Stomach smooth muscle (tissue), 2 donors: ENCODE results near the gene SPDL1.
A peak's percentile ranks its signal among the peaks of the same experiment; 100 is the strongest.

Experiments
- H3K27ac ChIP-seq: one replicate; pipeline ENCODE4 v1.7.0; 2013; ENCODE audit warnings: mild to moderate bottlenecking, low read length, inconsistent platforms
- H3K27me3 ChIP-seq, 2 donors: one replicate each; pipeline ENCODE4 v1.7.0; 2013; ENCODE audit warnings: low read length in 2 of 2; ENCODE audit not compliant: insufficient read depth in 2 of 2, control insufficient read depth in 1 of 2
- H3K36me3 ChIP-seq, 2 donors: one replicate each; pipeline ENCODE4 v1.7.0; 2013; ENCODE audit warnings: low read length in 2 of 2; ENCODE audit not compliant: control insufficient read depth in 2 of 2, insufficient read depth in 2 of 2
- H3K4me1 ChIP-seq: one replicate; pipeline ENCODE4 v1.7.0; 2013; ENCODE audit warnings: low read length; ENCODE audit not compliant: control insufficient read depth, insufficient read depth
- H3K4me3 ChIP-seq, 2 donors: one replicate each; pipeline ENCODE4 v1.7.0; 2013; ENCODE audit warnings: low read length in 2 of 2
- H3K9ac ChIP-seq, 2 donors: one replicate each; pipeline ENCODE4 v1.7.0; 2013; ENCODE audit warnings: low read length in 2 of 2, mild to moderate bottlenecking in 1 of 2
- H3K9me3 ChIP-seq, 2 donors: one replicate each; pipeline ENCODE4 v1.7.0; 2013; ENCODE audit warnings: low read length in 2 of 2; ENCODE audit not compliant: control insufficient read depth in 2 of 2
- donor health status: healthy.
- donor health status: Pancreatic carcinoma.

Gene SPDL1

DNA sequence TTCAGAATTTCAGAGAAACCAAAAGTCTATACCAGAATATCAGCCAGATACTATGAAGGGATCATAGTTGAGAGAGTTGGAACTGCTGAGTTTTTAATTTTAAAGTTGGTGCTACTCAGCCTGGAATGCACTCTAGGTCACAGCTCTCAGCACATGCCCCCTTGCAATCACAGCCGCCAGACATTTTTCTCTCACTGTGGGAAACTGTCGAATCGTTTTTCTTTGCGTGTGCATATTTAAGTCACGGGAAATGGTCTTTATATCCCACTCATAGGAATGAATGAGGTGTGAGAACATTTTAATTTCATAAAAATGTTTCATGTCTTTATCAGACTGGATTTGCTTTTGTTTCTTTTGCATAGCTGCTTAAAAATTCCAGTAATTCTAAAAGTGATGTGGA is 12.2 kb upstream of the SPDL1 start:
- Histone ChIP-seq H3K27me3 (peaks cover 5 to 6% of the 10 kb centered on the region in 2 donors), H3K9me3 (no peaks in the 10 kb centered on the region), H3K4me3 (no peak overlapping the region), H3K36me3 (no peaks in the 10 kb centered on the region), H3K27ac (no peak overlapping the region), H3K4me1 (no peaks in the 10 kb centered on the region), H3K9ac (no peak overlapping the region)

DNA sequence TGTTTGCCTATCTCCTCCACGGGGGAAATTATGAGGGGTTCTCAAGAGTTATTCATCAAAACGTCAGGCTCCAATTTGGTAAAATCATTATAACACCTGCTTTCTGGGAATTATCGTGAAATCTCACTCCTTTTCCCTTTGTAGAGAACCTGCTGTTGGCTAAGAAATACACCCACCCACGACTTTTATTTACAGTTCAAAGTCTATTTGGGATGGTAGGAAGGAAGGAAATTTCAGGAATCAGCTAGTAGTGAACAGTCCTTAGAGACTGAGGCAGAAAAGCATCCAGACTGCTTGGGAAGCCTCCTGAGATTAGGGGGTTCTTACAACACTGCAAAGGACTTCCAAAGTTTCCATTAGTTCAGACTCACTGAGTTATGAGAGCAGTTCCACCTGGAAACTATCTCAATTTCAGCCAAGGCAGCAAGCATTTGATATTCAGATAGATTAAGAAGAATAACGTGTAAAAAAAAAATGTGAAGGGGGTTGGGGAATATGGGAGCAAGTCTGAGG is 9.4 kb upstream of the SPDL1 start:
- Histone ChIP-seq H3K27me3 (peaks cover 3 to 6% of the 10 kb centered on the region in 2 donors), H3K4me3 (no peak overlapping the region), H3K9me3 (no peaks in the 10 kb centered on the region), H3K9ac (no peak overlapping the region), H3K27ac (no peak overlapping the region), H3K36me3 (no peaks in the 10 kb centered on the region), H3K4me1 (no peaks in the 10 kb centered on the region)

DNA sequence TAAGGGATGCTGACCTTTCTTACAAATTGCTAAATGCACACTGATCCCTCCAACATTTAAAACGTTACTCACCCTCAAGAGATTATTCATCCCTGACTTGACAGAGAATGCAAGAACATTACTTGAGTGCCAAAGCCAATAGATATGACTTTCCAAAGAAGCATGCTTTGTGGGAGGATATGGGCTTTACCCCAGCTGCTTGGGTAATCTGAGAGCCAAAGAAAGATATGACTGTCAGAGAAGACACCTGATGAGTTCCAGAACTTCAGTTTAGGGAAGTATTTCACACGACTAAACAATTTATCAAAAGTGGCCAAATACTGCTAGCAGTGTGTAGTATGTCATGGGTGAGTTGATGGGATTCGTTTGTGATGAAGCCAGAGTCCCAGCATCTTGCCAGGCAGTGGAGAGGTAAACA is 7.4 kb upstream of the SPDL1 start:
- H3K9me3 ChIP-seq, result no peaks in the 10 kb centered on the region
- no peak overlapping the region for H3K4me3 ChIP-seq
- no peaks in the 10 kb centered on the region for H3K36me3 ChIP-seq
- peaks cover 0 to 3% of the 10 kb centered on the region in 2 donors for H3K27me3 ChIP-seq
- H3K27ac ChIP-seq, result no peak overlapping the region
- no peaks in the 10 kb centered on the region for H3K4me1 ChIP-seq
- no peak overlapping the region for H3K9ac ChIP-seq

DNA sequence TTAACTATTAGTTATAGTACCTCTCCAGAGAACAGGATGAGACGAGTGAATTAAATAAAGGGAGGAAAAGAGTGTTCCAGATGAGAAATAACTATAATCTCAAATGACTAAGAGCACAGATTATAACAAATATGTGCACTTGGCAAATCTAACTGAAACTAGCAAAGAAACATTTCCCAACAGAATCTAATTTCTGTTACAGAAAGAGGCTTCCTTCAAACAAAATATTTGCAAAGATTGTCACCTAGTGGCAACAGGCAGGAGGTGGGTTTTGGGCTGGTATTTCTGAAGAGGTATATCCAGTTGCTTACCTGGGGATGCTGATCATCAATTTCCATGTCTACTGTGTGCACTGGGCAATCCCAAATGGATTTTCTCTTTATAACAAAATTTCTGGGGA is 5.6 kb upstream of the SPDL1 start:
- Histone ChIP-seq H3K4me3 (no peak overlapping the region), H3K27ac (no peak overlapping the region), H3K27me3 (peaks cover 0 to 3% of the 10 kb centered on the region in 2 donors), H3K4me1 (peaks cover 2% of the 10 kb centered on the region), H3K36me3 (no peaks in the 10 kb centered on the region), H3K9ac (no peak overlapping the region), H3K9me3 (no peaks in the 10 kb centered on the region)

DNA sequence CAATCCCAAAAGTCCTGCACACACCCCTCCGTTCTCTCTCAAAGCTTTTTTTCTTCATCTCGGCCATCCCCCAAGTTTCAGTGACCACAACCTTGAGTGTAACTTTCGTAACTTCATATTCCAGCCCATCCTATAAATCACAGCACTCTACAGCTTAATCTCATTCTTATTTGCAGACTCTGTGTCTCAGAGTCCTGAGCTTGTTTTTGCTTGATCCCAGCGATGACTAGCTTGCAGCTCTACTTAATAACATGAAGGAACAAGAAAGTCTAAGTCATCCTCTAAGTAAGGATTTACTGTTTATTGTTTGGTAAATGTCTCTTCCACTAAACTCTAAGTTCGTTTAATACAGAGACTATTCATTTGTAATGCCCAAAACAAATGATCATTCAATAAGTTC is 2.6 kb upstream of the SPDL1 start:
- H3K4me1 ChIP-seq, result peaks cover 10% of the 10 kb centered on the region
- no peaks in the 10 kb centered on the region for H3K36me3 ChIP-seq
- H3K9me3 ChIP-seq, result no peaks in the 10 kb centered on the region
- H3K27me3 ChIP-seq, result no peaks in the 10 kb centered on the region
- H3K9ac ChIP-seq, result peak overlapping the region in 1 of 2 donors; percentile 4
- H3K27ac ChIP-seq, result no peak overlapping the region
- H3K4me3 ChIP-seq, result no peak overlapping the region

DNA sequence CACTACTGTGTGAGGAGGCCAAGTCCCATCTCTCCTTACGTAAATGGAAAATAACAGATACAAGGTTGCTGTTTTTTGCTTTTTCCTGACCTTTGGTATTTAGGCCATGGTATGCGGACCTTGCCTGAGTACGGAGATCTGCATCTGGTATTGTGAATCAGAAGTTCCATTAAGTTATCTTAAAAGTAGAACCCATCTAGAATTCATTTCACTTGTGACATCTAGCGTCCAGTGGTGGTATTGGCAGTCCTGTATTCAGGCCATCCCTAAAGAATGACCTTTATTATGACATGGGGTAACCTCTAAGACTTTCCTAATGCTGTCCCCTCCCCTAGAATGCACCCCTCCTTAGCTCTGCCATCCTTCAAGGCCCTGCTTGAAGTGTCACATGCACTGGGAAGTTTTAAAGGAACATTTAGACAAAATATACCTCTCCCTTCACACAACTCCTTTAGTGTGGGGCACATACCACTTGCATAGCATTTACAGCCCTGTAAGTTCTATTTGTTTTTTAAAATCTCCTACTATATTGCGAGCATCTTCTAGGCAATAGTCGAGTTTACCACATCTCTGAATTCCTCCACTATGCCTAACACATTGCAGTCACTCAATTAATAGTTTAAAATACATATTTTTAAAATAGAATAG is 1.9 kb upstream of the SPDL1 start:
- Histone ChIP-seq H3K4me1 (peaks cover 10% of the 10 kb centered on the region), H3K9me3 (no peaks in the 10 kb centered on the region), H3K27ac (no peak overlapping the region), H3K27me3 (no peaks in the 10 kb centered on the region), H3K36me3 (no peaks in the 10 kb centered on the region), H3K4me3 (no peak overlapping the region), H3K9ac (peak overlapping the region; percentile 4 to 36)

DNA sequence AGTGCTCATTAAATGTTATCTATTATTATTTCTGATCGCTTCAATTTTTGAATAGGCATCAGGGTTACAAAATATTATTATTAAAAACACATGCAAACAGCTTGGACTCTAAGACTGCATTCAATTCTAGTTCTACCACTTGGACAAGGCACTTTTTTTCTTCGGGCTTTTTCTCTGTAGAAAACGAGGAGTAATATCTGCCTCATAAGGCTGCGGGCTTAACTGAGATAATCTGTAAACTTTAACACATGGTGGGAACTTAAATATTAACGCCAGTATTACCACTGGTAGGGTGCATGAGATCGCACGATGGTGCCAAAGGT is 511 bp upstream of the SPDL1 start:
- no peaks in the 10 kb centered on the region for H3K36me3 ChIP-seq
- peak overlapping the region; percentile 8 for H3K27ac ChIP-seq
- peaks cover 10% of the 10 kb centered on the region for H3K4me1 ChIP-seq
- H3K4me3 ChIP-seq, result peak overlapping the region; percentile 85
- H3K27me3 ChIP-seq, result no peaks in the 10 kb centered on the region
- peak overlapping the region; percentile 80 to 89 for H3K9ac ChIP-seq
- H3K9me3 ChIP-seq, result no peaks in the 10 kb centered on the region

DNA sequence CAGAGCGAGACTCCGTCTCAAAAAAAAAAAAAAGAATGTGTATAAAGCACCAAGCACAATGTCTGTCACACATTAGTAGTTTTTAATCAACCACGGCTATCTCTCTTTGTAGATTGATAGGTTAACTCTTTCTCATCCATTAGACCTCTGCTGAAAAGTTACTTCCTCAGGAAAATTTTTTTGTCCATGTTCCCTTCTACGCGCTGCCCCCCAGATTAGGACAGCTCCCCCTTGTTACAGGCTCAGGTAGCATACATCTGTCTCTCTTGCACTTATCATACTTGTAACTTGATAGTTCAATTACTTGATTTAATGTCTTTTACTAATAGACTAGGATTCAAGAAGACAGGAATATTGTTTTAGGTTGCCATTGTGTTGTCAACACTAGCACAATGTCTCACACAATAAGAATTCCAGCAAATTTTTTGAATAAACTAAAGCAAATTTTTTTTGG is 1.5 kb downstream of the SPDL1 start:
- no peaks in the 10 kb centered on the region for H3K9me3 ChIP-seq
- H3K4me3 ChIP-seq, result no peak overlapping the region
- H3K9ac ChIP-seq, result no peak overlapping the region
- peaks cover 10% of the 10 kb centered on the region for H3K4me1 ChIP-seq
- H3K27ac ChIP-seq, result no peak overlapping the region
- H3K36me3 ChIP-seq, result peaks cover 0 to 7% of the 10 kb centered on the region in 2 donors
- no peaks in the 10 kb centered on the region for H3K27me3 ChIP-seq

DNA sequence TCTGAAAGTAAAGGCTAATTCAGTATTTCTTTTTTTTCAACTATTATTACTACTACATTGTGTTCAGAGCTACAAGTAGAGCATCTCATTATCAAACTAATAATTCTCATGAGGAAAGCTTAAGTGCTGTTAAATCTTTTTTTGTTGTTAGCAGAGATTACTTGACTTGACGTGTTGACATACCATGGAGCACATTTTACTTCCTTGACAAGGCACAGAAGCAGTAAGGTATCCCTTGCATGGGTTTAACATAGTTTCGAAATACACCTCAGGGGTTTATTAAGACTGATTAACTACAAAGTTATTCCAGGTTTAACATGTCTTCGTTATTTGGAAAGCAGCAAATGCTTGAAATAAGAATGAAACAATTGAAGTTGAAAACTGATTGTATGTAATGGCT is 7.0 kb downstream of the SPDL1 start:
- peaks cover 13 to 17% of the 10 kb centered on the region in 2 donors for H3K36me3 ChIP-seq
- no peaks in the 10 kb centered on the region for H3K9me3 ChIP-seq
- H3K9ac ChIP-seq, result no peak overlapping the region
- no peak overlapping the region for H3K27ac ChIP-seq
- H3K27me3 ChIP-seq, result no peaks in the 10 kb centered on the region
- H3K4me3 ChIP-seq, result no peak overlapping the region
- no peaks in the 10 kb centered on the region for H3K4me1 ChIP-seq

DNA sequence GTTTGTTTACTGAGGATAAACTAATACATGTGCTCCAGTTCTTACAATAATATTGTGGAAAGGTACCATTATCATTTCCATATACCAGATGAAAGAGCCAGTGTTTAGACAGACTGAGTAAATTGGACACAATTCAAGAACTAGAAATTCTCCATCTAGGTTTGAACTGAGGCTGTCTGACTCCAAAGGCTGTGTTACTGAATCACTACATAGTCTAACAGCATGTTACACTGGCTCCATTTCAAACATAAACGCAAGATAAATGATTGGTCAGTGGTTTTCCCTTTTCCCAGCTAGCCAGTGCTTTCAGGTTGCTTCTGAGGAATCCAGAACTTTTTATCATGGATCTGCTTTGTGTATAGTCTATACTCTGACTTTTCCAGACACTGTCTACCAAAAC is 8.1 kb downstream of the SPDL1 start:
- Histone ChIP-seq H3K27ac (no peak overlapping the region), H3K9me3 (no peaks in the 10 kb centered on the region), H3K4me3 (no peak overlapping the region), H3K4me1 (no peaks in the 10 kb centered on the region), H3K27me3 (no peaks in the 10 kb centered on the region), H3K9ac (no peak overlapping the region), H3K36me3 (peaks cover 17% of the 10 kb centered on the region in 2 donors)

DNA sequence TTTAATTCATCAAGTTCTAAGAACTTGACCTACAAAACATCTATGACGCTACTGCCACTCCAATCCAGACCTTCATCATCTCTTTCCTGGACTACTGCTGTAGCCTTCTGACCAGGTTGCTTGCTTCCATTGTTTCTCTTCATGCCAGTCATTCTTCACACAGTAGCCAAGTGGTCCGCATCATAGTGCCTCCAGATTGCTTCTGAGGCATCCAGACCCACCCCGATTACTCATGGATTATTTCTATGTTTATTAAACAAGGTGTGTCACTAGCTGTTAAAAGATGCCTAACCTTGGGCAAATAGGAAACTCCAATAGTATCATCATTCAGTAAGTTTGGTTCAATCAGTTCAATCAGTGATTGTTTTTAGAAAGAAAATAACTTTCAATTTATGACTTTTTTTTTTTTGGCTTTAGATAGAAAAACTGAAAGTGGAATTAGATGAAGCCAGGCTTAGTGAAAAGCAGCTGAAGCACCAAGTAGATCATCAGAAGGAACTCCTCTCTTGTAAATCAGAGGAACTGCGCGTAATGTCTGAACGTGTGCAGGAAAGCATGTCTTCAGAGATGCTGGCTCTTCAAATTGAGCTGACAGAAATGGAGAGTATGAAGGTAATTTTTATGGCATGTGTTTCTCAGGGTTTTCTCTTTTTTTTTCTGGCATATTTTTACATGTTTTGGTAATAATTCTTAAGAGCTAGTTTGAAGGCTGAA is 9.5 kb downstream of the SPDL1 start:
- H3K4me3 ChIP-seq, result no peak overlapping the region
- H3K9ac ChIP-seq, result no peak overlapping the region
- no peaks in the 10 kb centered on the region for H3K27me3 ChIP-seq
- H3K36me3 ChIP-seq, result peaks cover 17% of the 10 kb centered on the region in 2 donors
- H3K4me1 ChIP-seq, result no peaks in the 10 kb centered on the region
- H3K27ac ChIP-seq, result no peak overlapping the region
- no peaks in the 10 kb centered on the region for H3K9me3 ChIP-seq
